HG02571 (cell line): ENCODE data around the gene MBD4.
A peak's percentile ranks its signal among the peaks of the same experiment; 100 is the strongest.

Experiments used
- ATAC-seq: cut with Tn5 transposase; IDR thresholded peaks from one replicate; pipeline ENCODE4 v1.9.1; 2021; ENCODE audit warnings: mild to moderate bottlenecking, moderate library complexity; ENCODE audit not compliant: unreplicated experiment

MBD4 gene

GRCh38 chr3:129432671-129433070, 7.1 kb downstream of the MBD4 start:
- ATAC-seq, result no peak

- ATAC-seq, result no peak
Measured at GRCh38 chr3:129432036-129432435, 7.7 kb downstream of the MBD4 start.

GRCh38 chr3:129429602-129430001, 10.1 kb downstream of the MBD4 start:
- no peak for ATAC-seq

GRCh38 chr3:129429080-129429451, 10.7 kb downstream of the MBD4 start:
- ATAC-seq, result no peak

GRCh38 chr3:129428376-129429079, 11.2 kb downstream of the MBD4 start, which contains the start of gene EFCAB12:
TSS of gene EFCAB12 (minus strand) at chr3:129428636. CDS start at chr3:129428488, 148 bp downstream.
- ATAC-seq, result peak; percentile 88

- no peak for ATAC-seq
Measured at GRCh38 chr3:129428007-129428375, 11.8 kb downstream of the MBD4 start.

GRCh38 chr3:129425619-129426018, 14.1 kb downstream of the MBD4 start:
- no peak for ATAC-seq

GRCh38 chr3:129425213-129425612, 14.5 kb downstream of the MBD4 start:
- ATAC-seq, result no peak

- ATAC-seq, result peak; percentile 69
Measured at GRCh38 chr3:129424185-129424841, 15.4 kb downstream of the MBD4 start.

- ATAC-seq, result no peak
Measured at GRCh38 chr3:129422897-129423296, 16.9 kb downstream of the MBD4 start.

- ATAC-seq, result no peak
Measured at GRCh38 chr3:129421988-129422745, 17.6 kb downstream of the MBD4 start.

GRCh38 chr3:129421236-129421883, 18.4 kb downstream of the MBD4 start:
- ATAC-seq, result no peak

- ATAC-seq, result no peak
Measured at GRCh38 chr3:129419476-129419875, 20.3 kb downstream of the MBD4 start.

- no peak for ATAC-seq
Measured at GRCh38 chr3:129418041-129418973, 21.4 kb downstream of the MBD4 start.

GRCh38 chr3:129417326-129417725, 22.4 kb downstream of the MBD4 start:
- ATAC-seq, result no peak

- ATAC-seq, result no peak
Measured at GRCh38 chr3:129416415-129416814, 23.3 kb downstream of the MBD4 start.

GRCh38 chr3:129415830-129416229, 23.9 kb downstream of the MBD4 start:
- no peak for ATAC-seq

GRCh38 chr3:129415378-129415777, 24.4 kb downstream of the MBD4 start:
- ATAC-seq, result no peak

- ATAC-seq, result peak; percentile 60
Measured at GRCh38 chr3:129413687-129414506, 25.9 kb downstream of the MBD4 start.
